ENCODE data around the gene PRSS50.

PRSS50 gene

GRCh38 chr3:46678280-46678679 lies 39.4 kb downstream of the PRSS50 start:
- no peak for TF ChIP-seq POU6F1 (CRISPR knock-in tag; IDR thresholded peaks at IDR 0.05; ENCODE audit: borderline replicate concordance, low read depth)
- TF ChIP-seq ZFP3 (CRISPR knock-in tag; IDR thresholded peaks at IDR 0.05) = no peak
- TF ChIP-seq ESRRG (CRISPR knock-in tag; IDR thresholded peaks at IDR 0.05) = no peak
- no peak for TF ChIP-seq ZFP30 (CRISPR knock-in tag; IDR thresholded peaks at IDR 0.05)
- no peak for TF ChIP-seq ISL1 (CRISPR knock-in tag; IDR thresholded peaks at IDR 0.05)
- no peak for TF ChIP-seq CSRNP3 (CRISPR knock-in tag; IDR thresholded peaks at IDR 0.05)
- no peak for ATAC-seq

GRCh38 chr3:46677411-46677726 lies 40.3 kb downstream of the PRSS50 start:
- ATAC-seq = no peak
- no peak for TF ChIP-seq ISL1 (CRISPR knock-in tag; IDR thresholded peaks at IDR 0.05)

- no peak for ATAC-seq
- no peak for TF ChIP-seq ESRRG (CRISPR knock-in tag; IDR thresholded peaks at IDR 0.05)
- no peak for TF ChIP-seq ZFP3 (CRISPR knock-in tag; IDR thresholded peaks at IDR 0.05)
- no peak for TF ChIP-seq ZNF8 (CRISPR knock-in tag; IDR thresholded peaks at IDR 0.05)
- no peak for TF ChIP-seq ISL1 (CRISPR knock-in tag; IDR thresholded peaks at IDR 0.05)
- TF ChIP-seq TSHZ2 (CRISPR knock-in tag; IDR thresholded peaks at IDR 0.05) = no peak
- no peak for TF ChIP-seq SNAI2 (CRISPR knock-in tag; IDR thresholded peaks at IDR 0.05)
- TF ChIP-seq OSR1 (CRISPR knock-in tag; IDR thresholded peaks at IDR 0.05) = no peak
- TF ChIP-seq ZNF70 (CRISPR knock-in tag; IDR thresholded peaks at IDR 0.05) = no peak
- TF ChIP-seq CREB5 (CRISPR knock-in tag; IDR thresholded peaks at IDR 0.05; ENCODE audit: low read depth) = no peak
- TF ChIP-seq BACH2 (CRISPR knock-in tag; IDR thresholded peaks at IDR 0.05; ENCODE audit: borderline replicate concordance) = no peak
- TF ChIP-seq CSDC2 (CRISPR knock-in tag; IDR thresholded peaks at IDR 0.05) = no peak
- no peak for TF ChIP-seq POU6F1 (CRISPR knock-in tag; IDR thresholded peaks at IDR 0.05; ENCODE audit: borderline replicate concordance, low read depth)
- TF ChIP-seq TCF4 (CRISPR knock-in tag; IDR thresholded peaks at IDR 0.05; ENCODE audit: borderline replicate concordance) = no peak
- TF ChIP-seq CSRNP3 (CRISPR knock-in tag; IDR thresholded peaks at IDR 0.05) = no peak
- no peak for TF ChIP-seq ZC3H10 (CRISPR knock-in tag; IDR thresholded peaks at IDR 0.05)
- no peak for TF ChIP-seq ARNTL (CRISPR knock-in tag; IDR thresholded peaks at IDR 0.05; ENCODE audit: borderline replicate concordance, low read depth)
- TF ChIP-seq GLIS3 (CRISPR knock-in tag; IDR thresholded peaks at IDR 0.05) = no peak
- TF ChIP-seq ZNF565 (CRISPR knock-in tag; conservative IDR thresholded peaks at IDR 0.05; ENCODE audit: low read depth) = no peak
- TF ChIP-seq PATZ1 (CRISPR knock-in tag; IDR thresholded peaks at IDR 0.05; ENCODE audit: borderline replicate concordance) = no peak
Measured at GRCh38 chr3:46676601-46677410, 40.9 kb downstream of the PRSS50 start.
